Ovary (tissue), 9 donors: ENCODE results near the gene TSPAN3. TPM values are rescaled to one million over a fixed set of nuclear protein-coding genes. Genes with fewer than 3 reads are reported as not detected.

Source experiments
- DNase-seq, 5 donors: peaks; one replicate each; pipeline ENCODE4 v3.0.0-alpha.2; 2019 to 2020
- H3K27ac ChIP-seq, 2 donors: fragments of 200-600 bp; one replicate each; pipeline versions ENCODE4 v1.5.1 to v1.8.0; 2019 to 2022
- H3K27me3 ChIP-seq: fragments of 200-600 bp; one replicate; pipeline ENCODE4 v1.8.0; 2022
- H3K36me3 ChIP-seq: fragments of 200-600 bp; sonication (generic); one replicate; pipeline ENCODE4 v1.5.1; 2019
- H3K4me1 ChIP-seq: one replicate; pipeline ENCODE4 v1.8.1; 2013; ENCODE audit warnings: mild to moderate bottlenecking, moderate library complexity; ENCODE audit not compliant: insufficient read depth
- H3K4me3 ChIP-seq: fragments of 200-600 bp; sonication (generic); one replicate; pipeline ENCODE4 v1.5.1; 2017
- H3K9me3 ChIP-seq, 2 donors: fragments of 200-600 bp in 1 of 2; sonication (generic) in 1 of 2; one replicate each; pipeline versions ENCODE4 v1.5.1 to v1.8.1; 2013 to 2019; ENCODE audit warnings: mild to moderate bottlenecking in 1 of 2, moderate library complexity in 1 of 2
- CTCF ChIP-seq, 3 donors: fragments of 450-650 bp in 2 of 3; fragments of 200-600 bp in 1 of 3; IDR thresholded peaks; one replicate each; pipeline versions ENCODE4 v1.5.1 to v1.8.0; 2016 to 2022; ENCODE audit warnings: antibody characterized with exemption in 3 of 3, mild to moderate bottlenecking in 1 of 3
- EP300 ChIP-seq: sonication (generic); formaldehyde crosslinking; IDR thresholded peaks from one replicate; pipeline ENCODE4 v1.6.1; 2017; ENCODE audit warnings: antibody characterized with exemption
- POLR2A ChIP-seq: fragments of 450-650 bp; IDR thresholded peaks from one replicate; pipeline ENCODE4 v1.6.1; 2017; ENCODE audit warnings: antibody characterized with exemption, mild to moderate bottlenecking, moderate library complexity
- WGBS, 3 donors: extraction: QIAGEN DNeasy Blood & Tissue Kit in 1 of 3; methylation state at CpG; one replicate each; pipeline versions ENCODE4 v1.1.5 to v1.1.7; 2013 to 2017; 5-methylcytosine and 5-hydroxymethylcytosine counted together
- intact Hi-C, 4 donors: fragments of 100-400 bp; cut with DNase I; formaldehyde crosslinking; loops; one replicate each; pipeline versions ENCODE4 v1.11.0 to v1.15.1; 2022 to 2023
- polyA plus RNA-seq, 2 donors: library from polyadenylated mRNA; stranded (reverse); fragments of 200-250 nt in 1 of 2; fragments of 350-450 nt in 1 of 2; fragmentation: Illumina TruSeq in 1 of 2; extraction: RNeasy Lipid Tissue Mini Kit (QIAGEN cat#74804) in 1 of 2; gene quantifications; one replicate each; pipeline ENCODE4 v1.2.3, GENCODE V29; 2013 to 2014
- total RNA-seq, 7 donors: library from RNA; depleted of rRNA in 2 of 7; stranded (reverse); fragments of >200 nt in 2 of 7; fragmentation: NEBNext Ultra II Directional in 3 of 7; extraction: Animal tissue kit (Norgen Biotek cat#: 25700) in 3 of 7; gene quantifications; one replicate each; pipeline versions ENCODE4 v1.1.0 to v1.2.4, GENCODE V29; 2016 to 2023
- donor health status: DM: no; HTN: no; CAD: no; lungs with moderate emphysema.
- donor health status: DM: no; HTN: no; CAD: no.
- donor health status: Bipolar disorder and iron deficiency.
- donor health status: DM: yes; HTN: yes; CAD: no.
- donor health status: DM: no; HTN: no; CAD: no.
- donor health status: DM: yes; HTN: yes; CAD: no.

The TSPAN3 gene
- total and polyA plus RNA-seq, 9 donors = 140 to 266 (median 196) TPM

- Histone ChIP-seq H3K36me3 (no peaks in the 10 kb centered on the region), H3K4me1 (no peaks in the 10 kb centered on the region), H3K27ac (no peak overlapping the region), H3K4me3 (no peak overlapping the region), H3K27me3 (no peaks in the 10 kb centered on the region), H3K9me3 (no peaks in the 10 kb centered on the region)
- intact Hi-C loops = no loop called here
- 49 to 58% (median 53%) methylated on average over 7 of the region's 7 CpGs for WGBS, 3 donors
- DNase-seq = no peak
- TF ChIP-seq POLR2A (no peak), CTCF (IDR thresholded peaks at IDR 0.05) (no peak), EP300 (no peak)
Measured at GRCh38 chr15:77002436-77002835, 68.5 kb downstream of the TSPAN3 start.

- Histone ChIP-seq H3K27ac (no peak overlapping the region), H3K4me3 (no peak overlapping the region)
- intact Hi-C loops = no loop called here
Measured at GRCh38 chr15:77001966-77002365, 68.9 kb downstream of the TSPAN3 start.

GRCh38 chr15:77001351-77001750 is 69.6 kb downstream of the TSPAN3 start:
- no peaks in the 10 kb centered on the region for H3K36me3 ChIP-seq
- H3K9me3 ChIP-seq = no peaks in the 10 kb centered on the region
- no peaks in the 10 kb centered on the region for H3K27me3 ChIP-seq
- H3K27ac ChIP-seq = no peak overlapping the region
- WGBS, 3 donors = 84 to 89% (median 87%) methylated on average over 4 of the region's 4 CpGs
- intact Hi-C loops = no loop called here
- TF ChIP-seq POLR2A (no peak), EP300 (no peak), CTCF (IDR thresholded peaks at IDR 0.05) (no peak)
- H3K4me1 ChIP-seq = peaks cover 2% of the 10 kb centered on the region
- DNase-seq = no peak
- no peak overlapping the region for H3K4me3 ChIP-seq

More at GRCh38 chr15:77001966-77002365, 68.9 kb downstream of the TSPAN3 start:
- Histone ChIP-seq H3K4me1 (no peaks in the 10 kb centered on the region), H3K27me3 (no peaks in the 10 kb centered on the region), H3K9me3 (no peaks in the 10 kb centered on the region), H3K36me3 (no peaks in the 10 kb centered on the region)
- TF ChIP-seq EP300 = no peak
- TF ChIP-seq CTCF (IDR thresholded peaks at IDR 0.05) = no peak
- no peak for TF ChIP-seq POLR2A
- no peak for DNase-seq
- 59 to 73% (median 68%) methylated on average over 4 of the region's 4 CpGs for WGBS, 3 donors

- WGBS, 3 donors = 81 to 88% (median 83%) methylated on average over 2 of the region's 2 CpGs
- Histone ChIP-seq H3K9me3 (no peaks in the 10 kb centered on the region), H3K27me3 (no peaks in the 10 kb centered on the region), H3K36me3 (no peaks in the 10 kb centered on the region), H3K4me1 (peaks cover 4% of the 10 kb centered on the region), H3K4me3 (no peak overlapping the region), H3K27ac (no peak overlapping the region)
- no peak for DNase-seq
- no peak for TF ChIP-seq CTCF (IDR thresholded peaks at IDR 0.05)
- no peak for TF ChIP-seq POLR2A
- no peak for TF ChIP-seq EP300
- intact Hi-C loops = no loop called here
Measured at GRCh38 chr15:76999996-77000395, 70.9 kb downstream of the TSPAN3 start.
